Measurements from ENCODE around the gene ERBIN. TPM values are rescaled to one million over a fixed set of nuclear protein-coding genes. Genes with fewer than 3 reads are reported as not detected.

Gene ERBIN
- total RNA-seq, 1 donor from 2014 or later, result 38.0 TPM

- no peak for TF ChIP-seq CTCF (IDR thresholded peaks at IDR 0.05; ENCODE audit: borderline replicate concordance)
- no peaks in the 10 kb centered on the region for H3K27me3 ChIP-seq (ENCODE audit: low read depth)
- DNase-seq, result no peak
- H3K9me3 ChIP-seq (replicated peaks), result no peaks in the 10 kb centered on the region
- peak overlapping the region; percentile 100 for H3K27ac ChIP-seq (replicated peaks)
- peaks cover 7% of the 10 kb centered on the region for H3K36me3 ChIP-seq
- H3K4me3 ChIP-seq, result peak overlapping the region; percentile 92
- intact Hi-C loops (cut with micrococcal nuclease), result loop anchor here (10.0 kb wide), 1 partner anchor 87 kb away; no protein-coding TSS in a partner anchor
- peaks cover 61% of the 10 kb centered on the region for H3K4me1 ChIP-seq
These were observed 1.3 kb downstream of the ERBIN start for GRCh38 chr5:65927503-65928321.

DNA sequence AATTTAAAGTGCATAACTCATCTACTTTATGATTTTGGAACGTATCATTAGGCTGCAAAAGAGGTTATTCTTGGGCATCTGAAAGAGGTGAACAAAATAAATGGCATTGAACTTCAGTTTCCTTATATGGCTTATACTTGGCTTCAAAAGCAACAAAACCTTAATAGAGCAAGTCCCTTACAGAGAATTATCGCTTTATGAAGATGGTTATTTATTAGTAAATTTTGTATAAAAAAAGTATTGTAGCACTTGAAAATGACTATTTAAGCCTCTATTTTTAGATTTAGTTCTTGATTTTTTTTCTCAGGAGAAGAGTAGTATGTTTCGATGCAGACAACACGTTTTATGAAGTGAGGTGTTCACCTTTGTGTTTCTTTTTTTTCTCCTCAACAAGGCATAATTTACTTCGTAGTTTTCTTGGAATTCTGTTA is 2.0 kb downstream of the ERBIN start:
- no peak for DNase-seq
- Histone ChIP-seq H3K4me1 (peaks cover 64% of the 10 kb centered on the region), H3K9me3 (replicated peaks) (no peaks in the 10 kb centered on the region), H3K36me3 (peaks cover 7% of the 10 kb centered on the region), H3K27me3 (ENCODE audit: low read depth) (no peaks in the 10 kb centered on the region), H3K4me3 (peak overlapping the region; percentile 92), H3K27ac (replicated peaks) (peak overlapping the region; percentile 100)
- no peak for TF ChIP-seq CTCF (IDR thresholded peaks at IDR 0.05; ENCODE audit: borderline replicate concordance)
- intact Hi-C loops (cut with micrococcal nuclease), result loop anchor here (10.0 kb wide), 1 partner anchor 86 kb away; no protein-coding TSS in a partner anchor

- Histone ChIP-seq H3K4me3 (peak overlapping the region; percentile 92), H3K4me1 (peaks cover 68% of the 10 kb centered on the region), H3K36me3 (peaks cover 7% of the 10 kb centered on the region), H3K27me3 (ENCODE audit: low read depth) (no peaks in the 10 kb centered on the region), H3K27ac (replicated peaks) (peak overlapping the region; percentile 100), H3K9me3 (replicated peaks) (no peaks in the 10 kb centered on the region)
- TF ChIP-seq CTCF (IDR thresholded peaks at IDR 0.05; ENCODE audit: borderline replicate concordance), result no peak
- intact Hi-C loops (cut with micrococcal nuclease), result loop anchor here (10.0 kb wide), 1 partner anchor 86 kb away; no protein-coding TSS in a partner anchor
- no peak for DNase-seq
These were observed 2.5 kb downstream of the ERBIN start for GRCh38 chr5:65928860-65929259.

GRCh38 chr5:65932676-65933075 is 6.3 kb downstream of the ERBIN start:
- peaks cover 7% of the 10 kb centered on the region for H3K36me3 ChIP-seq
- H3K4me3 ChIP-seq, result no peak overlapping the region
- intact Hi-C loops (cut with micrococcal nuclease), result loop anchor here (10.0 kb wide), 1 partner anchor 212 kb away; the partner anchor contains the start of gene SREK1
- H3K27ac ChIP-seq (replicated peaks), result no peak overlapping the region
- no peak for TF ChIP-seq CTCF (IDR thresholded peaks at IDR 0.05; ENCODE audit: borderline replicate concordance)
- H3K27me3 ChIP-seq (ENCODE audit: low read depth), result no peaks in the 10 kb centered on the region
- peaks cover 82% of the 10 kb centered on the region for H3K4me1 ChIP-seq
- no peak for DNase-seq
- H3K9me3 ChIP-seq (replicated peaks), result no peaks in the 10 kb centered on the region

DNA sequence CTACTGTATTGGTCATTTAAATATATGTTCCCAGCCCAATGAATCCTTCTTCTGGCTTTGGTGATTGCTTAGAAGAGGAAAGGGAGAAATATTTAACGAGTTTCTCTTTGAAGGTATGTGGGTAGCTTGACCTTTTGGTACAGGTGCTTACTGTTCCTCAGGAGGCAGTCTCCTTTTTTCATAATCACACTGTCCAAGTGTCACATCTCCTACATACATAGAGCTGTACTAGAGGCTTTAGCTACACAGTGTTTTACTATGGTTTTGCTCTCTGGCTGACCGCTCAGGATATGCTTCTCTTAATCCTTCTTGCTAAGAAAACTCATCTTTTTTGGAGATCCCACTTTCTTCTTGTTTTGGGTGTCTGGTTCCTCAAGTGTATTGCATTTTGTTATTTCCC is 6.9 kb downstream of the ERBIN start:
- no peak for TF ChIP-seq CTCF (IDR thresholded peaks at IDR 0.05; ENCODE audit: borderline replicate concordance)
- peaks cover 7% of the 10 kb centered on the region for H3K36me3 ChIP-seq
- intact Hi-C loops (cut with micrococcal nuclease), result loop anchor here (10.0 kb wide), 1 partner anchor 212 kb away; the partner anchor contains the start of gene SREK1
- no peak for DNase-seq
- no peak overlapping the region for H3K4me3 ChIP-seq
- no peaks in the 10 kb centered on the region for H3K9me3 ChIP-seq (replicated peaks)
- peaks cover 81% of the 10 kb centered on the region for H3K4me1 ChIP-seq
- no peaks in the 10 kb centered on the region for H3K27me3 ChIP-seq (ENCODE audit: low read depth)
- peak overlapping the region; percentile 32 for H3K27ac ChIP-seq (replicated peaks)

Data from left ventricle myocardium inferior (tissue), 1 donor.